Kidney (tissue), 14 donors: ENCODE measurements around the gene LARGE1. TPM values are rescaled to one million over a fixed set of nuclear protein-coding genes. Genes with fewer than 3 reads are reported as not detected.

Experiments
- DNase-seq, 5 donors: peaks; one replicate each; pipeline ENCODE4 v3.0.0-alpha.2; 2013 to 2020
- FAIRE-seq: peaks from 2 replicates; lab custom pipeline; 2012; peaks lifted over from hg19 to GRCh38; lab: Jason Lieb, UNC
- H3K27ac ChIP-seq, 2 donors: one replicate each; pipeline ENCODE4 v1.7.0; 2013; ENCODE audit warnings: low read depth in 2 of 2, low read length in 2 of 2, inconsistent platforms in 1 of 2
- H3K27me3 ChIP-seq: one replicate; pipeline ENCODE4 v1.7.1; 2013; ENCODE audit warnings: low read length, inconsistent platforms; ENCODE audit not compliant: control insufficient read depth, insufficient read depth
- H3K36me3 ChIP-seq, 3 donors: one replicate each; pipeline versions ENCODE4 v1.7.0 to v1.7.1; 2013; ENCODE audit warnings: low read length in 3 of 3, control low read depth in 1 of 3, inconsistent platforms in 1 of 3; ENCODE audit not compliant: insufficient read depth in 3 of 3, control insufficient read depth in 2 of 3
- H3K4me1 ChIP-seq, 3 donors: one replicate each; pipeline versions ENCODE4 v1.7.0 to v1.7.1; 2013; ENCODE audit warnings: low read length in 3 of 3, inconsistent platforms in 1 of 3, low read depth in 1 of 3; ENCODE audit not compliant: control insufficient read depth in 2 of 3, insufficient read depth in 2 of 3
- H3K4me3 ChIP-seq, 3 donors: one replicate each; pipeline versions ENCODE4 v1.7.0 to v1.8.1; 2013; ENCODE audit warnings: low read length in 3 of 3, control low read depth in 1 of 3, inconsistent platforms in 1 of 3
- H3K9ac ChIP-seq, 3 donors: one replicate each; pipeline versions ENCODE4 v1.7.0 to v1.7.1; 2013; ENCODE audit warnings: low read length in 3 of 3, control low read depth in 1 of 3, inconsistent platforms in 1 of 3
- H3K9me3 ChIP-seq, 3 donors: one replicate each; pipeline versions ENCODE4 v1.7.0 to v1.7.1; 2013; ENCODE audit warnings: low read length in 3 of 3, control low read depth in 1 of 3, inconsistent platforms in 1 of 3; ENCODE audit not compliant: control insufficient read depth in 2 of 3, insufficient read depth in 1 of 3
- CTCF ChIP-seq: IDR thresholded peaks from 3 replicates; pipeline ENCODE4 v1.5.1; 2012; ENCODE audit warnings: mild to moderate bottlenecking, moderate library complexity, borderline replicate concordance; ENCODE audit not compliant: insufficient read depth; ENCODE audit errors: extremely low read depth
- intact Hi-C: fragments of 100-400 bp; cut with DNase I; formaldehyde crosslinking; loops from one replicate; pipeline ENCODE4 v1.11.1; 2022
- polyA plus RNA-seq: library from polyadenylated mRNA; stranded (reverse); fragments of 350-450 nt; fragmentation: Illumina TruSeq; extraction: RNeasy Lipid Tissue Mini Kit (QIAGEN cat#74804); gene quantifications from one replicate; pipeline ENCODE4 v1.2.3, GENCODE V29; 2014; ENCODE audit warnings: low read depth, low replicate concordance; ENCODE audit not compliant: insufficient read depth
- total RNA-seq: library from RNA; stranded (reverse); fragmentation: NEBNext Ultra II Directional; extraction: Animal tissue kit (Norgen Biotek cat#: 25700); gene quantifications from one replicate; pipeline ENCODE4 v1.2.1, GENCODE V29; 2021
- donor health status: control.
- donor health status: control.
- donor health status: control.
- donor health status: control.
- donor health status: control.
- donor health status: DM: yes; HTN: yes; CAD: no.
- donor health status: Normal renal cell carcinoma (clear cell type).

LARGE1 gene
- total and polyA plus RNA-seq, 2 donors from 2014 or later: 5.0 to 22.9 TPM

- Histone ChIP-seq H3K9ac (no peak overlapping the region), H3K4me3 (no peak overlapping the region), H3K4me1 (no peaks in the 10 kb centered on the region), H3K9me3 (no peaks in the 10 kb centered on the region), H3K27me3 (no peaks in the 10 kb centered on the region), H3K27ac (no peak overlapping the region), H3K36me3 (no peaks in the 10 kb centered on the region)
- DNase-seq (no peak), FAIRE-seq (no peak)
- intact Hi-C loops: no loop called here
- TF ChIP-seq CTCF: no peak
Observed at GRCh38 chr22:33880986-33881385, 39.3 kb downstream of the LARGE1 start.

- no peak for TF ChIP-seq CTCF
Observed at GRCh38 chr22:33879796-33880195, 40.5 kb downstream of the LARGE1 start.

GRCh38 chr22:33875316-33875715 lies 45.0 kb downstream of the LARGE1 start:
- no peak for TF ChIP-seq CTCF
- intact Hi-C loops: no loop called here
- FAIRE-seq: no peak

More at GRCh38 chr22:33879796-33880195, 40.5 kb downstream of the LARGE1 start:
- no peak overlapping the region for H3K9ac ChIP-seq
- no peak overlapping the region for H3K4me3 ChIP-seq
- H3K27me3 ChIP-seq: no peaks in the 10 kb centered on the region
- no peak overlapping the region for H3K27ac ChIP-seq
- no peaks in the 10 kb centered on the region for H3K36me3 ChIP-seq
- intact Hi-C loops: no loop called here
- H3K9me3 ChIP-seq: no peaks in the 10 kb centered on the region
- no peaks in the 10 kb centered on the region for H3K4me1 ChIP-seq
- FAIRE-seq: no peak
- no peak for DNase-seq

GRCh38 chr22:33874206-33874605 lies 46.1 kb downstream of the LARGE1 start:
- FAIRE-seq (no peak), DNase-seq (no peak)
- intact Hi-C loops: no loop called here
- TF ChIP-seq CTCF: no peak
- H3K27ac ChIP-seq: no peak overlapping the region
- no peaks in the 10 kb centered on the region for H3K27me3 ChIP-seq
- H3K9me3 ChIP-seq: no peaks in the 10 kb centered on the region
- H3K4me3 ChIP-seq: no peak overlapping the region
- H3K9ac ChIP-seq: no peak overlapping the region
- no peaks in the 10 kb centered on the region for H3K36me3 ChIP-seq
- peaks cover 0 to 12% (median 0%) of the 10 kb centered on the region in 3 donors for H3K4me1 ChIP-seq

More at GRCh38 chr22:33875316-33875715, 45.0 kb downstream of the LARGE1 start:
- no peak overlapping the region for H3K27ac ChIP-seq
- no peak overlapping the region for H3K9ac ChIP-seq
- H3K27me3 ChIP-seq: no peaks in the 10 kb centered on the region
- H3K36me3 ChIP-seq: no peaks in the 10 kb centered on the region
- no peaks in the 10 kb centered on the region for H3K9me3 ChIP-seq
- no peak for DNase-seq
- peaks cover 0 to 12% (median 0%) of the 10 kb centered on the region in 3 donors for H3K4me1 ChIP-seq
- H3K4me3 ChIP-seq: no peak overlapping the region
